ENCODE results near the gene RIMBP2.
"Not testable (repeated sequence)": the region's sequence is repeated elsewhere in the genome, so short reads cannot be mapped to it uniquely, and the experiment has no call there.

RIMBP2 gene

GRCh38 chr12:130596241-130596640 lies 119.9 kb downstream of the RIMBP2 start:
- DNase-seq (ENCODE audit: low read depth) = no peak

DNA sequence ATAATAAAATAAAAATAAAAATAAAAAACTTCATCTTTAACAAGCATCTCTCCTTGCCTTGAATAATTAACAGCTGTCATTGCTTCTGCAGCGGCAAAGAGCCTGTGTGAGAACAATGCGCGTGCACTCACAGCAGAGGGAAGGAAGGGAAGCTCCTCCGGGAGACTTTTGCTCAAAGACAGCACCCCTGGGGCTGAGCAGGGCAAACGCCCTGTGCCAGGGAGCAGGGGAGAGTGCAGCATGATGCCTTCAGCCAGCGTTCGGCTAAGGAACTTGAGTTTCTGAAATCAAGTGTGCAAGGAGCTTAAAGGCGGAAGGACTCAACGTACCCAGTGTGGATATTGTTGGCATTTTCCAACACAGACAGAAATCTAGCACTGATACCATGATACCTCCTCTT lies 120.5 kb downstream of the RIMBP2 start:
- no peak for DNase-seq (ENCODE audit: low read depth)

DNA sequence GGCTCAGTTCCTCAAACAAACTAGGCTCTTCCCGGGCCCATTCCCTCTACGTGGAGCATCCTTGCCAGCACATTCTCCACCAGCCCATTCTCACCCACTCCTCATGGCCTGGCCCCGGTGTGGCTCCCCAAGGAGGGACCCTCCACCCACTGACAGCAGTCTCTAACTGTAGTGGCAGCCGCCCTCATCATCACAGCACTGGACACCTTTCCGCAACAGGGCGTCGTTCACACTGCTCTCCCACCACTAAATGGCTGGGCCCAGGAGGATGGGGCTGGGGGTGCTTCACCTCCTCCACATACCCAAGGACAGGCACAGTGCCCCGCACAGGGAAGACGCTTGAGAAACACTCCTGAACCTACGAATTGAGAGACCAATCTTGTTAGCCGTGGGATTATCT lies 123.0 kb downstream of the RIMBP2 start:
- no peak for DNase-seq (ENCODE audit: low read depth)

- no peak for DNase-seq (ENCODE audit: low read depth)
These were observed 123.5 kb downstream of the RIMBP2 start for GRCh38 chr12:130592641-130593040.

GRCh38 chr12:130591736-130592135 lies 124.4 kb downstream of the RIMBP2 start:
- DNase-seq (ENCODE audit: low read depth) = no peak

- DNase-seq (ENCODE audit: low read depth) = no peak
These were observed 125.4 kb downstream of the RIMBP2 start for GRCh38 chr12:130590685-130591084.

DNA sequence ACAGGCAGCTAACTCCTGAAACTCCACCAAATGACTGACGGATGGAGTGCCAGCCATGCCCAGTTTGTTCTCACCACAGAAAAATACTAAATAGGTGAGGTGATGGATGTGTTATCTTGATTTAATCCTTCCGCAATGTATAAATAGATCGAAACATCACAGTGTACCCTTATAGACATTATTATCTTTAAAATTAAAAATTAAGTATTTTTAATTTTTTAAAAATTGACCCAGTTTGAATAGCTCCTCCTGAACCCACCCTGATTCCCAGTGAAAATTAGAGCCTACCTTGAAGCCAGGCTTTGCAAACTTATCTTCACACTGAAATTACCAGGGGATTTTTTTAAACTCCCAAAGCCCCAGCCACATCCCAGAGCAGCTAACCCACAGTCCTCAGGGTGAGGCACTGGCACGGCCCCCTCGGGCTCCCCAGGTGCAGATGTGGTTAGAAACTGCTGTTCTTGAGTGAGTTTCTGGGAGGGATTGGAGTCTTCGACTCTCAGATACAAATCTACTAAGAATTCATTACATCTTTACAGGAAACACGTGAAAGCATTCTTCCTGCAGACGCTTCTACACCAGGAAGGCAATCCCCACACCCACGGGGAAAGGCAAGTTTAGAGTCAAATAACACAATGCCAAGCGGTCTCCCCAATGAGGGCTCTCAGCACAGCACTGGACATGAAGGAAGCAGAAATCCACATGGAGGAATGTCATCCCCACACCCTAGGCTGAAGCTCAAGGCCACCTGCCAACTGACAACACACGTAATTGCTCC lies 126.4 kb downstream of the RIMBP2 start:
- DNase-seq (ENCODE audit: low read depth) = no peak

GRCh38 chr12:130588696-130589539 lies 127.2 kb downstream of the RIMBP2 start:
- no peak for DNase-seq (ENCODE audit: low read depth)

GRCh38 chr12:130587966-130588365 lies 128.1 kb downstream of the RIMBP2 start:
- no peak for DNase-seq (ENCODE audit: low read depth)

- not testable (repeated sequence) for DNase-seq (ENCODE audit: low read depth)
These were observed 131.6 kb downstream of the RIMBP2 start for GRCh38 chr12:130584475-130584874.

- no peak for DNase-seq (ENCODE audit: low read depth)
These were observed 132.3 kb downstream of the RIMBP2 start for GRCh38 chr12:130583800-130584199.

- no peak for DNase-seq (ENCODE audit: low read depth)
These were observed 132.8 kb downstream of the RIMBP2 start for GRCh38 chr12:130583317-130583716.

- DNase-seq (ENCODE audit: low read depth) = no peak
These were observed 133.8 kb downstream of the RIMBP2 start for GRCh38 chr12:130582286-130582685.

DNA sequence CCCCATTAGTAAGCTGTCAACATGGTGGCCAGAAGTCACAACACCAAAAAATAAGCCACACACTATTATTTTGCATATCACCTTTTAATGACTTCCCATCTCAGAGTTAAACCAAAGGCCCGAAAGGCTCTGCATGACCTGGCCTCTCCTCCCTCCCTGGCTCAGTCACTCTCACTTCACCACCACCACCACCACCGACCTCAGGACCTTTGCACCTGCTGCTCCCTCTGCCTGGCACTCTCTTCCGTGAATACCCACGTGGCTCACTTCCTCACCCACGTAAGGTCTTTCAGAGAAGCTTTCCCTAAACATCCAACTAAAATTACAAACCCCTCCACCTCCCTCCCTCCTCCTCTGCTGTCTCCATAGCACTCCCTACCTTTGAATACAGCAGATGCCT lies 134.3 kb downstream of the RIMBP2 start:
- DNase-seq (ENCODE audit: low read depth) = no peak

GRCh38 chr12:130579231-130579630 lies 136.9 kb downstream of the RIMBP2 start:
- DNase-seq (ENCODE audit: low read depth) = no peak

- DNase-seq (ENCODE audit: low read depth) = no peak
These were observed 138.7 kb downstream of the RIMBP2 start for GRCh38 chr12:130577351-130577750.

DNA sequence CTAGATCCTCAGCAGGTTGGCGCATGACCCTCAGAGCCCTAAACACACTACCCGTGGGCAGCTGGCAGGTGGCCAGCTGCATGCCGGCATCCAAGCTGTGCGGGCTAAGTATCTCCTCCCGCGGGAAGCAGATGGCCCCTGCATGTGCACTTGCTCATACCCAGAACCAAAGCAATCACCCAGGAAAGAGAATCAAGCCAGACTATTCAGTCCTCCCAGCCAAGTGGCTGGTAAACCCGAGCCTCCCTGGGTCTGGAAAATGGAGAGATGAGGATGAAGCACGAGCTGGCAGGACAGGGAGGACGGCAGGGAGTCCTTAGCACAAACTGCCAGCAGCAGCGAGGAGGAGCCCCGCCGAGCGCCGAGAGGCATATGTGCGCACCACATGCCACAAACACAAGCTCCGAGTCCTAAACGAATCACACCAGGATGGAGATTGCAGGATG lies 139.7 kb downstream of the RIMBP2 start:
- DNase-seq (ENCODE audit: low read depth) = no peak

DNA sequence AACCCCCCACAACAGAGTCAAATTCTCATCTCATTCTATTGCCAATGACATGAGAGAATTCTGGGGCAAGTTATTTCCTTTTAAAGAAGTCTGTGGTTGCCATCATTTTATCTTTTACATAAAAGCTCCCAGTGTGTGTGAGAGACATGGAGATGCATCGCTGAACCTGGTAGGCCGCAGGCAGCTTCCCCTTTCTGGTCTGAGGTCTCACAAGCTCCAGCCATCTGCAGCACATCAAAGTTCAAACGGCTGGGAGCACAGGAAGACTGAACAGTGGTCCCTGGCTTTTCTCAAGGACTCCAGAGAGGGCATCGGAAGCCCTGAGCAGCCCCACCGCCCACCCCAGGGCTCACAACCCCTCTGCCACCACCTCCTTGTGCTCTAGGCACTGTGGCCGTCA lies 141.7 kb downstream of the RIMBP2 start:
- no peak for DNase-seq (ENCODE audit: low read depth)

- DNase-seq (ENCODE audit: low read depth) = no peak
These were observed 142.3 kb downstream of the RIMBP2 start for GRCh38 chr12:130573766-130574165.

- no peak for DNase-seq (ENCODE audit: low read depth)
These were observed 142.9 kb downstream of the RIMBP2 start for GRCh38 chr12:130573235-130573634.

GRCh38 chr12:130572553-130572952 lies 143.5 kb downstream of the RIMBP2 start:
- no peak for DNase-seq (ENCODE audit: low read depth)

DNA sequence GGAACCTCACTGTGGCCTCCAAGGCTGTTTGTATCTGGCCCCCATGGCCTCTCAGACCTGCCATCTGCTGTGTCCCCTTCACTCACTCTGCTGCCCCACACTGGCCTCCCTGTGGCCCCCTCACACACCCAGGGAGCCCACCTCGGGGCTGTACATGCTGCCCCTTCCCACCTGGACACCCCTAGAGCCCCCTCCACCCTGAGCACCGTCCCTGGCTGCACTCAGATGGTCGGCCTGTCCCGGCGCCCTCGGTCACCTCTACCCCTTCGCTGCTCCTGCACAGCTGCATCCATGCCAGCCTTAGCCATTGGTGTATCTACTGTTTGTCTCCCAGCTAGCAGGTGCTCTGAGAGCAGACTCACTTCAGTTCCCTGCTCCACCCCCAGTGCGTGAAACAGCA lies 144.4 kb downstream of the RIMBP2 start:
- no peak for DNase-seq (ENCODE audit: low read depth)

DNA sequence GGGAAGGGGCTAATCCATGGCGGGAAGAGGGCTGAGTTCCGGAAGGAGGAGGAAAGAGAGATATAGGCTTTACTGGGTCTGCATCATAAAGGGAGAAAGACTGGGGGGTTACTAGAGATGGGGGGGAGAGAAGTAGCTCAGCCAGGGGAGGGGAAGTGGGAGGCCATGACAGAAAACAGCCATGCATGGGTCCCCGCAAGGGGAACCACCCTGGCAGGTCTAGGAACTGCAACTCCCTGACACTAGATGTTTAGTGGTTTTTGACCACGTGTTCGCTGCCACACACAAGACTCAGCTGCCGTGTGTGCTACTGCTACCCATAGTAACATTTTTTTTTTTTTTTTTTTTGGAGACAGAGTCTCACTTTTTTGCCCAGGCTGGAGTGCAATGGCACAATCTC lies 145.0 kb downstream of the RIMBP2 start:
- DNase-seq (ENCODE audit: low read depth) = no peak
